Fibroblast of skin of abdomen (primary cell): ENCODE data around the gene LHX1.

ENCODE experiments used
- DNase-seq: peaks from one replicate; pipeline ENCODE4 v3.0.0-alpha.2; 2013

LHX1 gene

GRCh38 chr17:36922175-36922574, 15.1 kb upstream of the LHX1 start:
- DNase-seq = no peak

DNA sequence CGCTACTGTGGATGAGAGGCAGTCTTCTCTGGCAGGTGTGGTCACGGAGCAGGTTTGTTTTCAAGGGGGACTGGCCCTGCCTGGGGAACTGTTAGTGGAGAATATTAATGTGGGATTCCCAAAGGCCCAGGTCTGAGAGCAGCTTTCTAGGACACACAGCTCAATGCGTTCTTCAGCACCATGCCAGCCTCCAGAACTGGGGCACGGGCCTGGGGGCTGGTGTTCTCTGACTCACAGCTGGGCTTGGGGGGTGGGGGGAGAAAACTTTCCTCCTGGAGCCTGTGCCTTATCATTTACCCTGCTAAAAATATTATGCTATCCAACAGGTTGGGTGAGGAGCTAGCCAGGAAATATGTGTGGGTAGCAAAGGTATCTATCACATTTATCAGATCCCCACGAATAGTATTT, 13.5 kb upstream of the LHX1 start:
- no peak for DNase-seq

DNA sequence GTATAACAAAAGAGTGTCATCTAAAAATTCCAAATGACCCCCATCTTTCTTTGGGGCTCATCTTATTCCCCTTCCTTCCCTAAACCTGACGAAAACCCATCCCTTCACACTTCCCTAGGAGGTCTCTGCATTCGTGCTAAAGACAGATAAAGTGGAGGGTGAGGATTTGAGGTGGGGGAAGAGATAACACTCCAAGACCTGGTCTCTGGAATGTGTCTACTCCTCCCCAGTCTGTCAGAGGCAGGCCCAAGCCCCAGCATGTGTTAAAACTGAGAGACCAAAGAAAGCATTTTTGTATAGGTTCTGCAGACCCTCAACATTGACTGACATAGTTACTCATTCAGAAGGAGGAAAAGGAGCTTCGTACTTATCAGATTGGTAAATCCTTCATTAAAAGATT, 11.0 kb upstream of the LHX1 start:
- no peak for DNase-seq

GRCh38 chr17:36926701-36927100, 10.6 kb upstream of the LHX1 start:
- no peak for DNase-seq

- no peak for DNase-seq
Measured at GRCh38 chr17:36928471-36929345, 8.6 kb upstream of the LHX1 start.

- DNase-seq = no peak
Measured at GRCh38 chr17:36929851-36930582, 7.3 kb upstream of the LHX1 start.

DNA sequence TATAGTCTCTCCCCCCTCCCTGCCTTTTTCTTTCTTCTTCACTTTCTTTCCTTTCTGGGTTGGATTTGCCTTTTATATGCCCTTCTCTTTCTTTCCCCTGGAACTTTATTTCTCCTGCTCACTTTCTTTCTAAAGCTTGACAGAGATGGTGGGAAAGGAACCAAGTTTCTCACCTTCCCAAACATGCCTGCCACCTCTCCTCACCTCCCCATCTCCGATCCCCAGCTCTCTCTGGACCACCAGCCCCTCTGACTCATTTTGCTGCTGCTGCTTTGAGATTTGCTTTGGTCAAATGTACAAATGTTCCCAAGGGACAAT, 6.7 kb upstream of the LHX1 start:
- DNase-seq = no peak

DNA sequence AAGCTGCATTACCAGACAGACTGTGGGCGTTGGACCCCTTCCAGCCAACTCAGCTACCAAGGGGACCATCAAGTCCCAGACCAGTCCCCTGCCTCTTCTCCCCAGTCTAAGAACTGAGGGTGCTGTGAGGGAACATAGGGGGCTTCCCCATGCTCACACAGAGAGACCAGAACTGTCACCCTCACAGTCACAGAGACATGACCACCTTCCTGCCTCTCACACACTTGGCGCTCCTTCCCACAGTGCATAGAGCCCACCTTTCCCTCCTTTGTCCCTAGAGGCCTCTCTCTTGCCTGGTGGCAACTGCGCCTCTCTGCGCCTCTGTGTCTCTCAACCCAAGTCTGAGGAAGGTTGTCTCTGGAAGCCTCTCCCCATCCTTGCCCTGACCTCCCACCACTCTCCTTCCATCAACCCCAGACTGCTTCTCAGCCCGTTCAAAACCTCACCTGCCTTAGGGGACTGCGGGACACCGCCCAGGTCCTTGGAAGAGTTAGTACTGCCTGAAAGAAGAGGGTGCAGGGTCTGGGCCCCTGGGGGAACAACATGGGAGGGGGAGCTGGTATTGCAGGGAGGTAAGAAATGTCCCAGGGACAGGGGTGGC, 6.1 kb upstream of the LHX1 start:
- no peak for DNase-seq

- DNase-seq = peak; percentile 17
Measured at GRCh38 chr17:36931697-36932382, 5.4 kb upstream of the LHX1 start.

DNA sequence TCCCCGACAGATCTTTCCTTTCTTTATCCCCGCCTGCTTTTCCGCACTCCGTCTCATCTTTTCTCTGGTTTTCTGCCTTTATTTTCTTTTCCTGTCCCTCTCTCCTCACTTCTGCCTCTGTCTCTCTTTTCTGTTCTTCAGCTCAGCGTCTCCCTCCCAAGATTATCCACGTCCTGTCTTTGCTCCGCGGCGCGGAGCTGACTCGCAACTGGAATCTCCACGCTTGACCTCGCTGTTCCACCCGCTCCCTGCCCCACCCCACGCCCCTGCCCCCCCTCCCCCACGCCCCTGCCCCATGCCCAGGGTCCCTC, 4.9 kb upstream of the LHX1 start:
- no peak for DNase-seq

DNA sequence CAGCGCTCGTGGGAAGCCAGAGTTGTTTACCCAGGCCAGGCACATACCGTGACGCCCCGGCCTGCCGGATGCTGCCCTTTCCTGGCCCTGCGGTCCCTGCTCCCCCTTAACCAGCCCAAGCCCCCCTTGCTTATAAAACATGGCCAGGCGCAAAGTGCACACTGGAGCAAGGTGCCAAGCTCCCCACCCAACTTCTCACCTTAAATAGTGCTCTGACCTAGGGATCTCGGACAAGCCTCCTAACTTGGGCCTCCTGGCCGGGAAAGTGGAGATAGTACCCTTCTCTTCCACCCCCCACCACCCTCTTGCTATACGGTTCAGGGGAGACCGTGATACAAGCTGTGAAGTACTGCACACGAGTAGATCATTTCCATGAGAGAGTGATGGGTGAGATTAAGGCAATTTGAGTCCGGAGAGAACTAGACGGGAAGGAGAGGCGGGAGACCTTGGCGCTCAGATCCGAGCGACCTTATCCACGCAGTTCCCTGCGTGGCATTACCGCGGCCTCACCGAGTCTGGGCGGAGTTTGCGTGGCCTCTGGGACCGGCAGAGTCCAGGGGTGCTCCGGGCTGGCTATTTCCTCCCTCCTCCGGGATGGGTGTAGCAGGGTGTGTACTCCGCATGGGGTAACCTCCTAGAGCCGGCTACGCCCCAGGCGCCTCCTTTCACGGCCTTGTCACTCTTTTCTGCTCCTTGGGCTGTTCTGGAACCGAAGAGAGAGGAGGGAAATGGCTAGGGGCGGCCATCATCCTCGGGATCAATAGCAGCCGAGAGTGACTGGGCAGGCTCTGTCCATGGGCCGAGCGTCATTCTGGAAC, 4.4 kb upstream of the LHX1 start:
- DNase-seq = no peak

- DNase-seq = no peak
Measured at GRCh38 chr17:36933512-36934143, 3.6 kb upstream of the LHX1 start.

- DNase-seq = no peak
Measured at GRCh38 chr17:36934144-36934691, 3.1 kb upstream of the LHX1 start.

DNA sequence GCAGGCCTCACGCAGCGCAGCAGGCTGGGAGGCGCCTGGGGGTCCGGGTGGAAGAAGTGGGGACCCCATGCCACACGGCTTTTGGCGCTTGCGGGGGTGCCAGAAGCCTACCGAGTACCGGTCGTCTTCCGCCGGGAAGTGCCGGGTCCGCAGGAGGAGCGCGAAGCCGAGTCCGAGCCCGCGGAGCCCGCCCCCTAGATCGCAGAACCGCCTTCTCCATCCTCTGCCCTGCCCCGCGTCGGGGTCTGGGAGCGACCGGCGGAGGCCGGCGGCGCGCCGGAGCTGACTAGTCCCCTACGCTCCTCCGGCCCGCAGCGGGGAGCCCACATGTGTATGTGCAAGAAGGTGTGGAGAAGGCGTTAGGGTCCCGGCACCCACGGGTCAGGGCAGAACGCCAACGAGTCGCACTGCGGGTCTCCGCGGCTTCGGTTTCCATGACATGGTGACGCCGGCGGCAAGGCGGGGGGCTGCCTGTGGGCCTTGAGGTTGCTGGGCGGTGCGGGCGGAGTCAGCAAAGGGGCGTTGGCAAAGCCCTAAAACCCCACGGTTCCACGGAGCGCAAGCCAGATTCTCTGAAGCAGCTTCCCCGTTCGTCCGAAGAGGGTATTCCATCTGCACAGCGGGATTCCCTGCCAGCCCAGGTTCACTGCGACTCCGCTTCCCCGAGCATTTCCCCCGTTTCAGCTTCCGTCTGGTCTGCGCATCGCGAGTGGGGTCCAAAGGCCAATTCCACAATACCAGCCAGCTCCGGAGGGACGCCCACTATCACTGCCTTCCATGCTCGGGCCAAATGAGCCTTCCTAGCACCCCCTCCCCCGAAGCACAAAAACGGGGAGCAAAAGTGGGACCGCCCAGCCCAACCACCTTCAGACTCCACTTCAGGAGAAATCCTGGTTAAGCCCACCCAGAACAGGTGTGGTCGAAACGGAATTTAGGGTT, 2.3 kb upstream of the LHX1 start:
- no peak for DNase-seq

GRCh38 chr17:36935671-36936454, 1.4 kb upstream of the LHX1 start:
- DNase-seq = no peak

- no peak for DNase-seq
Measured at GRCh38 chr17:36936455-36937000, 747 bp upstream of the LHX1 start.

DNA sequence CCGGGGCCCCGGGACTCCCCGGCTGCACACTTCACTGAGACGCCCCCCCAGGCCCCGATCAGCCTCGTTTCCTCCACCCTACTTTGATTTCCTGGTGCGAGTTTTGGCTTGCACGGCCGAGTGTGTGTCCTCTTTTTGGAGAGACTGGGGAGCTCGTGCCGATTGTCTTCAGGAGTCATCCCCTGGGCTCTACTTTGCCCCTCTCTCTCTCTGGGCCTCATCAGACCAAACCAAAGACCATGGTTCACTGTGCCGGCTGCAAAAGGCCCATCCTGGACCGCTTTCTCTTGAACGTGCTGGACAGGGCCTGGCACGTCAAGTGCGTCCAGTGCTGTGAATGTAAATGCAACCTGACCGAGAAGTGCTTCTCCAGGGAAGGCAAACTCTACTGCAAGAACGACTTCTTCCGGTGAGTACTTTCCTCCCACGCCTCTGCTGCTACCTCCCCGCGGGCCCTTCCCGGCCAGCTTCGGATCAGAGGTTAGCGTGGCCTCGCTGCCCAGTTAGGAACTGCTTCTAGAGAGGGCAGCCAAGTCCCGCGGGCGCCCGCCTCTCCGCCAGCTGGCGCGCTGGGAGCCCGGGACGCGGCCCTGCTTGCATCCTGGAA, 787 bp downstream of the LHX1 start:
- DNase-seq = no peak

GRCh38 chr17:36938566-36939051, 1.3 kb downstream of the LHX1 start:
- no peak for DNase-seq
